Measurements from ENCODE around the gene XKRX. TPM values are rescaled to one million over a fixed set of nuclear protein-coding genes. Genes with fewer than 3 reads are reported as not detected.

Gene XKRX
- total and polyA plus RNA-seq, 4 donors, result 0.26 to 0.32 (median 0.27) TPM; not detected in 1

DNA sequence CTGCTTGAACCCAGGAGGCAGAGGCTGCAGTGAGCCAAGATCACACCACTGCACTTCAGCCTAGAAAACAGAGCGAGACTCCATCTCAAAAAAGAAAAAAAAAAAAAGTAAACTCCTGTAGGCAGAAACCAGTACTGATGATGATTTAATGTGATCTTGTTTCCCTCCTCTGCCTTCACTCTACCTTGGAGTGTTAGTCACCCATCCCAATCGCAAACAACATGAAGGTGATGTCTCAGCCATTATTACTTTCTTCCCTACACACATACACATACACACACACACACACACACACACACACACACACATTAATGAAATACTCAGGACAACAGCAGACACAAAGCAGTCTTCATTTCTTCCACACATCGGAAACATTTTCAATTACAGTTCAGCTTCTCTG lies 15.6 kb downstream of the XKRX start:
- Histone ChIP-seq H3K36me3 (ENCODE audit: control insufficient read depth in 1 of 2, insufficient read depth in 2 of 2, low read length in 1 of 2) (no peaks in the 10 kb centered on the region), H3K4me1 (ENCODE audit: control insufficient read depth in 1 of 2, insufficient read depth in 2 of 2, low read length in 2 of 2) (no peaks in the 10 kb centered on the region), H3K27ac (ENCODE audit: low read depth in 1 of 2, low read length in 2 of 2) (no peak overlapping the region), H3K27me3 (ENCODE audit: control insufficient read depth in 1 of 2, insufficient read depth in 2 of 2, low read length in 1 of 2) (no peaks in the 10 kb centered on the region), H3K9me3 (ENCODE audit: control insufficient read depth, low read length) (no peaks in the 10 kb centered on the region), H3K4me3 (ENCODE audit: low read length in 2 of 2) (no peak overlapping the region)
- intact Hi-C loops (cut with DNase I), result no loop called here
- ATAC-seq (ENCODE audit: low FRiP score) (no peak), DNase-seq (no peak)
- 80 to 89% methylated on average over 3 of the region's 3 CpGs for WGBS, 2 donors

DNA sequence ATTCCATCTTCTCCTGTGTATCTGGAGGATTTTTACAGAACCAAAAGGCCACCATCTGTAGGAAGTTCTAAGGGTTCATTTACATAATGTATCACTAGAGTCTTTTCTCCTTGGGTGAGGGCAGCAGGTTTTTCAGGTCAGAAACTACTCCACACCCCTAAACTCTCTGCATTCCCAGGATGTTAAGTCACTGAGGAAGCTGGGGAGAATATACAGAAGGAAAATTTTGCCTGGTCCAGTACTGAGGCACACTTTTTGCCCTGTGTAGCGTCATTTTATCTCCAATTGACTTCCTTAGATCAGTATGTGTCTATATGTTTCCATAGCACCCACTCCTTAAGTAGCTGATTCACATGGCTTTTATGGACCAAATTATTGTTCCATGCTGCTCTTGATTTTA lies 17.0 kb downstream of the XKRX start:
- WGBS, 2 donors, result 39 to 51% methylated on average over 1 of the region's 1 CpG
- no peak overlapping the region for H3K27ac ChIP-seq (ENCODE audit: low read depth in 1 of 2, low read length in 2 of 2)
- no peaks in the 10 kb centered on the region for H3K27me3 ChIP-seq (ENCODE audit: control insufficient read depth in 1 of 2, insufficient read depth in 2 of 2, low read length in 1 of 2)
- no peak overlapping the region for H3K4me3 ChIP-seq (ENCODE audit: low read length in 2 of 2)
- DNase-seq, result no peak
- no peaks in the 10 kb centered on the region for H3K9me3 ChIP-seq (ENCODE audit: control insufficient read depth, low read length)
- intact Hi-C loops (cut with DNase I), result no loop called here
- H3K4me1 ChIP-seq (ENCODE audit: control insufficient read depth in 1 of 2, insufficient read depth in 2 of 2, low read length in 2 of 2), result no peaks in the 10 kb centered on the region
- H3K36me3 ChIP-seq (ENCODE audit: control insufficient read depth in 1 of 2, insufficient read depth in 2 of 2, low read length in 1 of 2), result no peaks in the 10 kb centered on the region
- no peak for ATAC-seq (ENCODE audit: low FRiP score)

DNA sequence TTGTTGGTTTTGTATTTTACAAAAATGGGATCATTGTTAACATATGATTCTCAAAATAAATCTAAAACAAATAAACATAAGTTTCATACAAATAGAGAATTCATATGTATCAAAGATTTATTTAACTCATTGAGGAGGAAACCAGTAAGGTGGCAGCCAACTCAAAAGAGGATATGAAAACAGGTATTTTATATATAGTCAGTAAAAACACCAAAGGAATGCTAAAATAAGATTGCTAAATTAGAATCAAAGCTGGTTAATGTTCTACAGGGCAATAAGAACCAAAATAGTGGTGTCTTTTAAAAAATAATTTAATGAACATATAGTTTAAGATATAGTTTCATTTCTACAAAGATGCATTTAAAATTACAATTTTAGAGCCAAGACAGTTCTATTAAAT lies 23.1 kb downstream of the XKRX start:
- Histone ChIP-seq H3K9me3 (ENCODE audit: control insufficient read depth, low read length) (no peaks in the 10 kb centered on the region), H3K4me1 (ENCODE audit: control insufficient read depth in 1 of 2, insufficient read depth in 2 of 2, low read length in 2 of 2) (no peaks in the 10 kb centered on the region), H3K4me3 (ENCODE audit: low read length in 2 of 2) (no peak overlapping the region), H3K27me3 (ENCODE audit: control insufficient read depth in 1 of 2, insufficient read depth in 2 of 2, low read length in 1 of 2) (no peaks in the 10 kb centered on the region), H3K36me3 (ENCODE audit: control insufficient read depth in 1 of 2, insufficient read depth in 2 of 2, low read length in 1 of 2) (no peaks in the 10 kb centered on the region), H3K27ac (ENCODE audit: low read depth in 1 of 2, low read length in 2 of 2) (no peak overlapping the region)
- intact Hi-C loops (cut with DNase I), result no loop called here
- no peak for DNase-seq
- no peak for ATAC-seq (ENCODE audit: low FRiP score)

DNA sequence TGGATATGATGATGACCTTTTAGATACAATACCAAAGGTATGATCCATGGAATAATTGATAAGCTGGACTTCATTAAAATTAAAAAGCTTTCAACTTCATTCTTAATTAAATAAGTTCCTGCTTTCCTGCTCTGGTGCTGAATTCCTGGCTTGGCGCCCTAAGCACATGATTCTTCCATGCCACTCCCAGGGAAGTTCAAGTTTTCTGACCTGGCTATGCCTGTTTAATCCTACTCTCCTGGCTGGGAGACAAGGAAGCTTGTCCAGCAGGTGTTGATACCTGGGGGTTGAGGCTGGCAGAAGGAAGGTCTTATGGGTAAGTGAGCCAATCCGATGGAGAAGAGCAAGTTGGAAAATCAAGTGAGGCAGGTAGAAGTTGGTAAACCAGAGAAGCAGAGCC lies 24.3 kb downstream of the XKRX start:
- DNase-seq, result no peak
- no peaks in the 10 kb centered on the region for H3K4me1 ChIP-seq (ENCODE audit: control insufficient read depth in 1 of 2, insufficient read depth in 2 of 2, low read length in 2 of 2)
- H3K9me3 ChIP-seq (ENCODE audit: control insufficient read depth, low read length), result no peaks in the 10 kb centered on the region
- WGBS, 2 donors, result 40 to 69% methylated on average over 2 of the region's 2 CpGs
- H3K4me3 ChIP-seq (ENCODE audit: low read length in 2 of 2), result no peak overlapping the region
- intact Hi-C loops (cut with DNase I), result no loop called here
- no peaks in the 10 kb centered on the region for H3K36me3 ChIP-seq (ENCODE audit: control insufficient read depth in 1 of 2, insufficient read depth in 2 of 2, low read length in 1 of 2)
- H3K27ac ChIP-seq (ENCODE audit: low read depth in 1 of 2, low read length in 2 of 2), result no peak overlapping the region
- H3K27me3 ChIP-seq (ENCODE audit: control insufficient read depth in 1 of 2, insufficient read depth in 2 of 2, low read length in 1 of 2), result no peaks in the 10 kb centered on the region
- no peak for ATAC-seq (ENCODE audit: low FRiP score)

DNA sequence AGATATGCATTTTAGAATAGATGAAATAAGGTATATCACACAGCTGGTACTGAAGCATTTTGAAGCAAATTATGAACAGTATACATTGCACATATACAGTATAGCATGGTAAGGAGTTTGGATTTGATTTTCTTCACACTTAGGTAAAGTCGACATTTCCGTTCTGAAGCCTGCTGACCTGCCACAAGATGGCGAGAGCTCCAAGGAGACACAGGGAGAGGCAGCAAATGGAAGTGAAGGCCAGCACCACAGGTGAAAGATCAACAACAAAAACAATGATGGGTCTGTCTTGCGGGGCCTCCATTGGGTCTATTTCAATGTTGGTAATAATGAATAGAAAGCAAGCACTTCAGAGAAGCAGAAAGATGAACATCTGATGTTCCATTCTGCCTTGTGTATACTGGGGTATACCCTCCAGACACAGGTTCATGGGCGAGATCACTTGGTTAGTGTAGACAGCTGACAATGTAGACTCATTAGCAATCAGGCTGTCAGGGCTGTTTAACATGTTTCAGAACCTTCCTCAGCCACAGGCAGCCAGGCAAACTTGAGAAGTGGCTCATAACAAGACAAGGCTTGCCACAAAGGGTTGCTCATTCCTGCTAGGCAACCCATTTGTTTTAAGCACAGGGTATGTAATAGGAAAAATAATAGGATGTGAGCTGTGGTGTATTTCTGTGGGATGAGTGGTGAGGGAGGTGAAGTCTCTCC lies 33.2 kb downstream of the XKRX start:
- intact Hi-C loops (cut with DNase I), result loop anchor here in 1 of 2 donors (10.0 kb wide), 1 partner anchor 309 kb away; no protein-coding TSS in a partner anchor

DNA sequence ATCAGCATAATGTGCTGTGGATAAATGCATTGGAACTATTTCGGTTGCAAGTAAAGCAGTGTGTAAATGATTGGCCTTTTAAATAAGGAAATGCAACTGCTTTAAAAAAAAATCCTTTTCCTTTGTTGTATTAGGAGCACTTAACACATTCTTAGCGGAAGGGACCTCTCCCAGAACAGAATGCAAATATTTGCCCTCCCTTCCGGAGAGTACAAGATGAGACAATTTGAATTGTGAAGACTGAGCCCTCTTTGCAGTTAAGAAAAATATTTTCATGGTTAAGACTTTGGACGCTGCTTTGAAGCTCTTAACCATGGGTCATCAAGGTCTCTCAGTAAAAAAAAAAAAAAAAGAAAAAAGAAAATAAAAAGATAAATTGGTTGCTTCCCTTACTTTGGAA lies 45.1 kb downstream of the XKRX start:
- Histone ChIP-seq H3K9me3 (ENCODE audit: control insufficient read depth, low read length) (no peaks in the 10 kb centered on the region), H3K4me1 (ENCODE audit: control insufficient read depth in 1 of 2, insufficient read depth in 2 of 2, low read length in 2 of 2) (no peaks in the 10 kb centered on the region), H3K36me3 (ENCODE audit: control insufficient read depth in 1 of 2, insufficient read depth in 2 of 2, low read length in 1 of 2) (no peaks in the 10 kb centered on the region), H3K4me3 (ENCODE audit: low read length in 2 of 2) (no peak overlapping the region), H3K27ac (ENCODE audit: low read depth in 1 of 2, low read length in 2 of 2) (no peak overlapping the region), H3K27me3 (ENCODE audit: control insufficient read depth in 1 of 2, insufficient read depth in 2 of 2, low read length in 1 of 2) (no peaks in the 10 kb centered on the region)
- 32 to 44% methylated on average over 4 of the region's 4 CpGs for WGBS, 2 donors
- DNase-seq (no peak), ATAC-seq (ENCODE audit: low FRiP score) (no peak)
- intact Hi-C loops (cut with DNase I), result no loop called here

More for the DNA sequence above, 33.2 kb downstream of the XKRX start:
- WGBS, 2 donors, result 24 to 26% methylated on average over 5 of the region's 5 CpGs
- no peaks in the 10 kb centered on the region for H3K4me1 ChIP-seq (ENCODE audit: control insufficient read depth in 1 of 2, insufficient read depth in 2 of 2, low read length in 2 of 2)
- no peaks in the 10 kb centered on the region for H3K27me3 ChIP-seq (ENCODE audit: control insufficient read depth in 1 of 2, insufficient read depth in 2 of 2, low read length in 1 of 2)
- ATAC-seq (ENCODE audit: low FRiP score) (no peak), DNase-seq (no peak)
- no peak overlapping the region for H3K4me3 ChIP-seq (ENCODE audit: low read length in 2 of 2)
- no peaks in the 10 kb centered on the region for H3K9me3 ChIP-seq (ENCODE audit: control insufficient read depth, low read length)
- no peaks in the 10 kb centered on the region for H3K36me3 ChIP-seq (ENCODE audit: control insufficient read depth in 1 of 2, insufficient read depth in 2 of 2, low read length in 1 of 2)
- H3K27ac ChIP-seq (ENCODE audit: low read depth in 1 of 2, low read length in 2 of 2), result no peak overlapping the region

DNA sequence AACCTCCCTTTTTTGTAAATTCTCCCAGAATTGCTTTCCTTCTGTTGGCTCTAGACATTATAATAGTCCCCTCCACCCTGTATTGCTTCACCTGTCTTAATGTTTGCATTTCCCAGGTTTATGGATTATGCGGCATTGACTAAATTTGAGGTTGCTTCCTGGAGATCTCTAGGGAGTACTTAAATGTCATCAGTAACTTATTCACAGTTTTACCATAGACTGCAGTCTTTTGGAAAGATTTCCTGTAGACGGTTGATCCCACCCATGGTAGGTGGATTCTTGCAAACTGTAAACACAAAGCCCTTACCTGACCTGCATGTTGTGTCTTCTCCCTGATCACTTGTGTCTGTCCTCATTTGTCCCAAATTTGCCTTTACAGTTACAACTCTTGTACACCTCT lies 48.3 kb downstream of the XKRX start:
- Histone ChIP-seq H3K27ac (ENCODE audit: low read depth in 1 of 2, low read length in 2 of 2) (no peak overlapping the region), H3K9me3 (ENCODE audit: control insufficient read depth, low read length) (no peaks in the 10 kb centered on the region), H3K4me1 (ENCODE audit: control insufficient read depth in 1 of 2, insufficient read depth in 2 of 2, low read length in 2 of 2) (no peaks in the 10 kb centered on the region), H3K27me3 (ENCODE audit: control insufficient read depth in 1 of 2, insufficient read depth in 2 of 2, low read length in 1 of 2) (no peaks in the 10 kb centered on the region), H3K36me3 (ENCODE audit: control insufficient read depth in 1 of 2, insufficient read depth in 2 of 2, low read length in 1 of 2) (no peaks in the 10 kb centered on the region), H3K4me3 (ENCODE audit: low read length in 2 of 2) (no peak overlapping the region)
- ATAC-seq (ENCODE audit: low FRiP score) (no peak), DNase-seq (no peak)
- intact Hi-C loops (cut with DNase I), result no loop called here
- WGBS, 2 donors, result 60 to 79% methylated on average over 2 of the region's 2 CpGs

DNA sequence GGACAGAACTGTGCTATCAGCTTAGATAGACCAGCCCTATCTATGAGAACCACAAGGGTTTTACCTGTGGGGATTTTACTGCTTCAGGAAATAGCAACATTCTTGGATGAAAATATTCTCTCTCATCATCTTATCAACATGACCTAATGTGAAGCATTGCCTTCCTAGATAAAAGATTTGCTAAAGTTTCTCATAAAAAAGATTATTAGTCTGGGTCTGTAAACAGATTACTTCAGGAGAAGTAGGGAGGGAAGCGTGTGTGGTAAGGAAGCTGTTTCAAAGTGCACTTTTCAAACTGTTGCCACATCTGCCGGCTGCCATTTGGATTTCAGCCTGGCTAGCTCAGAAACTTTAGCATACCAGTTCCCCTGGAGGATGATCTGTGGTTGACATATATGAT lies 54.4 kb downstream of the XKRX start, which contains the start of gene NOX1:
Gene NOX1 (minus strand): TSS at position 35 of the 400 bp plus-strand sequence. CDS start 220 bp downstream, outside the sequence.
- Histone ChIP-seq H3K27ac (ENCODE audit: low read depth in 1 of 2, low read length in 2 of 2) (no peak within 1 kb of the TSS), H3K36me3 (ENCODE audit: control insufficient read depth in 1 of 2, insufficient read depth in 2 of 2, low read length in 1 of 2) (no peaks in the 10 kb centered on the region), H3K4me1 (ENCODE audit: control insufficient read depth in 1 of 2, insufficient read depth in 2 of 2, low read length in 2 of 2) (no peaks in the 10 kb centered on the region), H3K27me3 (ENCODE audit: control insufficient read depth in 1 of 2, insufficient read depth in 2 of 2, low read length in 1 of 2) (no peaks in the 10 kb centered on the region), H3K4me3 (ENCODE audit: low read length in 2 of 2) (no peak within 1 kb of the TSS), H3K9me3 (ENCODE audit: control insufficient read depth, low read length) (no peaks in the 10 kb centered on the region)
- WGBS, 2 donors, result 45 to 50% methylated on average over 2 of the region's 2 CpGs
- intact Hi-C loops (cut with DNase I), result no loop called here
- ATAC-seq (ENCODE audit: low FRiP score) (no peak), DNase-seq (no peak)
